CD4-positive, alpha-beta memory T cell (primary cell): ENCODE data around the gene PGAP6. TPM values are rescaled to one million over a fixed set of nuclear protein-coding genes. Genes with fewer than 3 reads are reported as not detected.

ENCODE experiments used
- CTCF ChIA-PET: fragments of 350-600 bp; sonication (Branson Sonifier 250); formaldehyde crosslinking; loops from one replicate; lab custom pipeline; 2021; ENCODE audit warnings: inconsistent platforms; ENCODE audit not compliant: partially characterized antibody; lab: Charles Lee
- POLR2A ChIA-PET: fragments of 350-600 bp; sonication (Branson Sonifier 250); formaldehyde crosslinking; loops from one replicate; lab custom pipeline; 2021; ENCODE audit not compliant: partially characterized antibody; lab: Charles Lee
- DNase-seq, 5 donors: peaks; one replicate each; pipeline versions ENCODE4 v3.0.0 to v3.0.0-alpha.2; 2020 to 2022; ENCODE audit warnings: mixed read lengths in 1 of 5
- H3K27ac ChIP-seq: one replicate; pipeline ENCODE4 v1.7.0; 2013; ENCODE audit warnings: low read depth, low read length
- H3K27me3 ChIP-seq: 2 replicates; pipeline ENCODE4 v1.7.0; 2013; ENCODE audit warnings: mild to moderate bottlenecking, low read length, moderate library complexity; ENCODE audit not compliant: insufficient read depth
- H3K36me3 ChIP-seq: 2 replicates; pipeline ENCODE4 v1.7.0; 2013; ENCODE audit warnings: mild to moderate bottlenecking, low read length, moderate library complexity; ENCODE audit not compliant: insufficient read depth
- H3K4me1 ChIP-seq: 2 replicates; pipeline ENCODE4 v1.7.0; 2013; ENCODE audit warnings: mild to moderate bottlenecking, low read length, moderate library complexity; ENCODE audit not compliant: insufficient read depth
- H3K4me3 ChIP-seq, 2 donors: one replicate each; pipeline ENCODE4 v1.7.0; 2013; ENCODE audit warnings: low read length in 2 of 2, mild to moderate bottlenecking in 1 of 2
- H3K9me3 ChIP-seq, 2 donors: one replicate each; pipeline ENCODE4 v1.7.0; 2013; ENCODE audit warnings: low read length in 2 of 2, control low read depth in 1 of 2; ENCODE audit not compliant: control insufficient read depth in 1 of 2
- H3K27ac Mint-ChIP-seq, 7 donors: one replicate each; pipeline ENCODE4 v1.8.0; 2020 to 2021; ENCODE audit warnings: mixed read lengths in 7 of 7, mild to moderate bottlenecking in 6 of 7, inconsistent platforms in 3 of 7, moderate library complexity in 3 of 7
- H3K27me3 Mint-ChIP-seq, 2 donors: one replicate each; pipeline ENCODE4 v1.8.0; 2020 to 2021; ENCODE audit warnings: mixed read lengths in 2 of 2
- H3K36me3 Mint-ChIP-seq, 2 donors: one replicate each; pipeline ENCODE4 v1.8.0; 2020 to 2021; ENCODE audit warnings: mixed read lengths in 2 of 2, inconsistent platforms in 1 of 2, mild to moderate bottlenecking in 1 of 2
- H3K4me1 Mint-ChIP-seq, 4 donors: one replicate each; pipeline ENCODE4 v1.8.0; 2020 to 2021; ENCODE audit warnings: mixed read lengths in 4 of 4, mild to moderate bottlenecking in 1 of 4
- H3K4me3 Mint-ChIP-seq, 8 donors: one replicate each; pipeline ENCODE4 v1.8.0; 2020 to 2021; ENCODE audit warnings: mixed read lengths in 8 of 8, mild to moderate bottlenecking in 7 of 8, moderate library complexity in 6 of 8, inconsistent platforms in 3 of 8
- H3K9me3 Mint-ChIP-seq, 8 donors: one replicate each; pipeline ENCODE4 v1.8.0; 2020 to 2021; ENCODE audit warnings: mixed read lengths in 8 of 8, mild to moderate bottlenecking in 5 of 8, inconsistent platforms in 3 of 8, moderate library complexity in 1 of 8
- intact Hi-C: fragments of 100-400 bp; cut with micrococcal nuclease; formaldehyde crosslinking; loops from one replicate; pipeline ENCODE4 v1.15.1; 2023
- polyA plus RNA-seq, 2 donors: library from polyadenylated mRNA; unstranded; fragments of 300-500 nt; fragmentation: Illumina TruSeq; gene quantifications; one replicate each; pipeline ENCODE4 v1.2.3, GENCODE V29; 2021
- total RNA-seq, 2 experiments: library from RNA; stranded (reverse); gene quantifications; one replicate each; pipeline ENCODE4 v1.2.3, GENCODE V29; 2021

The PGAP6 gene
- total and polyA plus RNA-seq, 4 experiments from 2014 or later, result 22.7 to 73.5 (median 56.3) TPM

DNA sequence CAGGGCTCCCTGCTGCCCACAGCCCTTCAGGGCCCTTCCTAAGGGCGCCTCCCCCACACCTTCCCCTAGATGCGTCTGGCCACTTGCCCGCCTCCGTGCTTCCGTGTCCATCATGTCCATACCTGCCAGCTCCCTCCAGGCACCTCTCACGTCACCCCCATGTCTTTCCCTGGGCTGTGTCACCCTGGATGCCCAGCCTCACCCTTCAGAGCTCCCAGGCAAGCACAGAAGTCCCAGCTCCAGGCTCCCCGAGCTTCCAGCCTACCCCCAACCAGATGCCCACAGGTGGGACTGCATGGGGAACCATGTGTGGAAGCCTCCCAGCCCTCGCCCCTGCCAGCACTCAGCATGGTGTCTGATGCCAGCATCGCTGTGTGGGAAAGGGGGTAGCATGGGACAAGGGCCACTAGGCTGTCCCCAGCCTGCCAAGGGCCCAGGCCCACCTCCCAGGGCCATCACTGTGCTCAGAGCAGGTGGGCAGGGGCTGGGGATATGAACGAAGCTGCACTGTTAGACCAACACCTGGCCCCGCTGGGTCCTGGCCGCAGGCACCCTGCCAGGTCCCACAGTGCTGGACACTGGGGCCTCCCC lies 27.4 kb downstream of the PGAP6 start:
- peak overlapping the region; percentile 49 for H3K27ac ChIP-seq
- H3K27me3 Mint-ChIP-seq, result no peaks in the 10 kb centered on the region
- H3K4me1 Mint-ChIP-seq, result peaks cover 20 to 54% (median 39%) of the 10 kb centered on the region in 4 donors
- CTCF ChIA-PET, result no interaction called here
- H3K36me3 Mint-ChIP-seq, result peaks cover 0 to 9% of the 10 kb centered on the region in 2 donors
- peaks cover 60% of the 10 kb centered on the region for H3K4me1 ChIP-seq
- peak overlapping the region; percentile 75 to 92 (median 81) for H3K4me3 Mint-ChIP-seq
- intact Hi-C loops, result no loop called here
- POLR2A ChIA-PET, result interaction anchor here (0.9 to 3.1 kb wide), 8 partner anchors 10 to 301 kb away, joined by 3 to 25 read pairs (median 4); partner anchors contain the start of genes FAM234A, LUC7L, MRPL28 and PGAP6
- H3K4me3 ChIP-seq, result peak overlapping the region; percentile 36 to 37
- no peaks in the 10 kb centered on the region for H3K27me3 ChIP-seq
- H3K36me3 ChIP-seq, result no peaks in the 10 kb centered on the region
- no peak for DNase-seq
- H3K9me3 Mint-ChIP-seq, result no peaks in the 10 kb centered on the region
- H3K9me3 ChIP-seq, result no peaks in the 10 kb centered on the region
- H3K27ac Mint-ChIP-seq, result peak overlapping the region; percentile 83 to 97 (median 87)

DNA sequence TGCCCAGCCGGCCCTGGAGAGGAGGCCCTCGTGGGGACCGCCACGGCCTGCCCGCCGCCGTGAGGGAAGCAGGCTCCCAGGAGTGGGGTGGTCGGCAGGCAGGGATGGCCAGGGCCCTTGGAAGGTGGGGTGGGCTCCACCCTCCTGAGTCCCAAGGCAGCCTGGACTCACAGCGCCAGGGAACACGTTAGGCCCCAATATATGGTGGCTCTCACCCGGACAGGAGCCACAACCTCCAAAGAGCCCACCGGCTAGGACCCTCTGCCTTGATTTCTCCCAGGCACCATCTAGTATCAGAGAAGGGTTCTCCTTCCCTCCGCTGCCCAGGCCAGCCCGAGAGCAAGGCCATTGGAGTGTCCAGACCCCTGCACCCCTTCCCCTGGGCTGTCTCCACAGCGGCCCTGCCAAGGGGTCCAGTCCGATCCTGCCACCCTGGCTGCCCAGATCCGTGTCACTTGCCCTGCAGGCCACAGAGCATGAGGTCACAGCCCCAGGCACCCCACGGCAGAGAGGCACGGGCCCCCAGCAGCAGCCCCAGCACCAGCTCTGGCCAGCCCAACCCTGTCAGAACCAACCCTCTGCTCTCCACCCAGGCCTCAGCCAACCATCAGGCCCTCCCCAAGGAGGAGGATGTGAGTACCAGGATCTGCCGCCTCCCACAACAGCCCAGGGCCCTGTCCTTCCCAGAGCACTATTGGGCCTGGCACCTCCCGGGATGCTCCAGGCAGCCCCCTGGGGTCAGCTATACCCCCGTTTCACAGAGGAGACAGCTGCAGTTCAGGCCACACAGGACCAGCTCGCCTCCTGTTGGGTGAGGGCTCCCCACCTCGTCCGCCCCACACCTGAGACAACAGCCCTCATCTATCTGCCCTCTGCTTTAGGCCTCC lies 28.1 kb downstream of the PGAP6 start:
- H3K9me3 Mint-ChIP-seq, result no peaks in the 10 kb centered on the region
- Histone ChIP-seq H3K4me1 (peaks cover 63% of the 10 kb centered on the region), H3K27ac (peak overlapping the region; percentile 49), H3K27me3 (no peaks in the 10 kb centered on the region), H3K9me3 (no peaks in the 10 kb centered on the region), H3K36me3 (no peaks in the 10 kb centered on the region), H3K4me3 (peak overlapping the region in 1 of 2 donors; percentile 41)
- ChIA-PET CTCF (interaction anchor here (0.7 to 2.1 kb wide), 3 partner anchors 8 to 125 kb away, joined by 4 to 9 read pairs (median 4); no protein-coding TSS in a partner anchor), POLR2A (interaction anchor here (0.6 to 3.1 kb wide), 11 partner anchors 11 to 125 kb away, joined by 3 to 25 read pairs (median 4); partner anchors contain the start of genes DECR2, FAM234A, LUC7L and MRPL28)
- peak overlapping the region; percentile 83 to 95 (median 87) for H3K27ac Mint-ChIP-seq
- H3K27me3 Mint-ChIP-seq, result no peaks in the 10 kb centered on the region
- peaks cover 24 to 61% (median 43%) of the 10 kb centered on the region in 4 donors for H3K4me1 Mint-ChIP-seq
- intact Hi-C loops, result loop anchor here (1.0 to 2.0 kb wide), 6 partner anchors 17 to 283 kb away; partner anchors contain the start of genes DECR2, METTL26, MRPL28 and RAB11FIP3
- peak in 2 of 5 donors; percentile 26 to 55 for DNase-seq
- peak overlapping the region; percentile 67 to 92 (median 81) for H3K4me3 Mint-ChIP-seq
- peaks cover 0 to 13% of the 10 kb centered on the region in 2 donors for H3K36me3 Mint-ChIP-seq

DNA sequence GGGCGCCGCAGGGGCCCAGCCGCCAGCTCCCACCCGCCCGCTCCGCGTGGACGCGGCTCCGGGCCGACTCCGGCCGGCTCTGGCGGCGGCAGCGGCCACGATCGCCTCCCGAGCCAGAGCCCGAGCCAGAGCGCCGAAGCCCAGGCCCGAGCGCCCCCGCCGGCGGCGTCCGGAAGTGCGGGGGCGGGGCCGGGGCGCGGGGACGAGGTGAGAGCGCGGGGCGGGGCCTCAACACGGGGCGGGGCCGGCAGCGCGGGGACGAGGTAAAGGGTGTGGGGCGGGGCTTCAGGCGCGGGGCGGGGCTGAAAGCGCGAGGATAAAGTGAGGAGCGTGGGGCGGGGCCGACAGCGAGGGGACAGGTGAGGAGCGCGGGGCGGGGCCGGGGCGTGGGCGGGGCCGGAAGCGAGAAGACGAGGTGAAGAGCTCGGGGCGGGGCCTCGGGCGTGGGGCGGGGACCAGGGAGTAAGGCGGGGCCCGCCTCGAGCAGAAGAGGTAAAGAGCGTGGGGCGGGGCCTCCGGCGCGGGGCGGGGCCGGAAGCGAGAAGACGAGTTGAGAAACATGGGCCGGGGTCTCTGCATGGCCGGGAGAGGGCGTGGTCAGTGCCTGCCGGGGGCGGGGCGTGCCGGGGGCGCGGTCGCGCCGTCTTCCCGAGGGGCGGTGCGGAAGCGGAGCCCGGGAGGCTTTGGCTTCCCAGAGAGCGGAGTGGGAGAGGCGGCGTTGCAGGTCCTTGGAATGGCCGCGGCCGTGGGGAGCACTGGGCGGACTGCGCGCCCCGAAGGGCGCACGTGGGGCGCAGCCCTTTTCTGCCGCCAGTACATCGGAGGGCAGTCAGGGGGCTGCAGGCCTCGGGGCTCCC lies 29.0 kb downstream of the PGAP6 start, which contains the start of gene AXIN1:
AXIN1 (minus strand) TSS at position 177 of the 857 bp plus-strand sequence. CDS start 5,698 bp downstream, outside the sequence.
- H3K36me3 ChIP-seq, result no peaks in the 10 kb centered on the region
- peaks cover 70% of the 10 kb centered on the region for H3K4me1 ChIP-seq
- Mint-ChIP-seq H3K4me1 (peaks cover 25 to 69% (median 51%) of the 10 kb centered on the region in 4 donors), H3K9me3 (no peaks in the 10 kb centered on the region), H3K4me3 (peak within 1 kb of the TSS; percentile 92 to 96 (median 93)), H3K27ac (peak within 1 kb of the TSS; percentile 88 to 97 (median 94)), H3K36me3 (peaks cover 0 to 18% of the 10 kb centered on the region in 2 donors), H3K27me3 (no peaks in the 10 kb centered on the region)
- peak within 1 kb of the TSS; percentile 57 for H3K27ac ChIP-seq
- ChIA-PET CTCF (interaction anchor here (0.7 to 2.1 kb wide), 4 partner anchors 9 to 124 kb away, joined by 3 to 9 read pairs (median 4); partner anchors contain the start of gene FAM234A), POLR2A (interaction anchor here (0.6 to 3.1 kb wide), 9 partner anchors 9 to 124 kb away, joined by 3 to 25 read pairs (median 4); partner anchors contain the start of genes DECR2, FAM234A, LUC7L and MRPL28)
- H3K4me3 ChIP-seq, result peak within 1 kb of the TSS in 1 of 2 donors; percentile 50
- peak; percentile 97 to 100 (median 99) for DNase-seq
- no peaks in the 10 kb centered on the region for H3K27me3 ChIP-seq
- no peaks in the 10 kb centered on the region for H3K9me3 ChIP-seq
- intact Hi-C loops, result loop anchor here (1.0 to 2.0 kb wide), 8 partner anchors 18 to 299 kb away; partner anchors contain the start of genes DECR2, FAM234A, METTL26 and MRPL28

DNA sequence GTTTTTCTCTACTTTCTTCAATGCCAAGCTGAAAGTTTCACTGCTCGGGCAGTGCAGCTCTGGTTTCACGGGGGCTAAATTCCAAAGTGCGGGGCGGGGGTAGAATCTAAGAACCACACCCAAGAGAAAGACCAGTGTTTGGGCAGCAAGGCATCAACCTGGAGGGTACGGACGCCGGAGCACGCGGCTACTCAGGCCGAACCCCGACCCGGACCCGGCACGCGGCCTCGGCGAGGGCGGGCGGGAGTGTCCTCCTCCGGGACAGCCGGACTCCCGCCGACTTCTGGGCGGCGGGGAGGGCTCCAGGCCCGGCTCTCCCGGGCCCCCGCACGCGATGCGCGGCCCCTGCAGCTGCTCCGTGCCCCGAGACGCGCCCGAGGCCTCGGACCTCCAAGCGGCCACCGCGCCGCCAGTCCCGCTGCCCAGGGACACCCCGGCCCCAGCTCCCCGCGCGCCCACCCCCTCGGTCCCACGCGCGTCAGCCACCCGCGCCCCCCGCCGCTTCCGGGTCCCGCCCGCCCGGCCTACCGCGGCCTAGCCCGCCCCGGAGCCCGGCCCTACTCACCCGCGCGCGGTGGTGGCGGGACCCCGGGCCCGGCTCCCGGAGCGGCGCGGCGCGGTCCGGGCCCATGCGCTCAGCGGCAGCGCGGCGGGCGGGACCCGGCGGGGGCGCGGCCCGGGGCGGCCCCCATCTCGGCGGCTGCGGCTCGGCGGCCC lies 29.8 kb downstream of the PGAP6 start:
- Mint-ChIP-seq H3K9me3 (no peaks in the 10 kb centered on the region), H3K4me1 (peaks cover 32 to 77% (median 56%) of the 10 kb centered on the region in 4 donors), H3K4me3 (peak overlapping the region; percentile 92 to 96 (median 93)), H3K36me3 (peaks cover 8 to 27% of the 10 kb centered on the region in 2 donors), H3K27me3 (no peaks in the 10 kb centered on the region), H3K27ac (peak overlapping the region; percentile 88 to 97 (median 94))
- intact Hi-C loops, result loop anchor here (1.0 to 2.0 kb wide), 6 partner anchors 19 to 299 kb away; partner anchors contain the start of genes FAM234A, MRPL28, POLR3K and RAB11FIP3
- peaks cover 78% of the 10 kb centered on the region for H3K4me1 ChIP-seq
- no peaks in the 10 kb centered on the region for H3K36me3 ChIP-seq
- H3K27me3 ChIP-seq, result no peaks in the 10 kb centered on the region
- ChIA-PET POLR2A (interaction anchor here (0.6 to 3.1 kb wide), 9 partner anchors 8 to 123 kb away, joined by 3 to 25 read pairs (median 4); partner anchors contain the start of genes DECR2, FAM234A, LUC7L and PGAP6), CTCF (interaction anchor here (0.8 to 2.1 kb wide), 6 partner anchors 9 to 124 kb away, joined by 3 to 9 read pairs (median 4); partner anchors contain the start of gene FAM234A)
- no peaks in the 10 kb centered on the region for H3K9me3 ChIP-seq
- H3K4me3 ChIP-seq, result peak overlapping the region in 1 of 2 donors; percentile 50
- H3K27ac ChIP-seq, result peak overlapping the region; percentile 57
- no peak for DNase-seq

DNA sequence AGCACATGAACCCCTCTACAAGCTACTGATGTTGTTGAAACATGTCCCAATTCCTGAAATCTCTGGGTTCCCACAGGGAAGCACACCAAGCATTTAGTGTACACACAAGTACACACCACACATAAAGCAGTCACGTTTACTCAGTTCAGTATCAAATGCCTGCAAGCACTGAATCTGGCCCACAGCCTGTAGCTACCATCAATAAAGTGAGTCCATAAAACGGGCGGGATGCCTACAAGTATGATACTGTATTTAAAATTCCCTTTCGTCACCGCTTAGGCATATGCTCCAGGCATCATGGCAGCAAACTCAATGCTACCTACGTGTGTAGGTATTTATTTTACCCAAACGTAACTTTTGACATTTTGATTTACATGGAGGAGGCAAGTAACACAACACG lies 31.6 kb downstream of the PGAP6 start:
- peaks cover 21 to 41% of the 10 kb centered on the region in 2 donors for H3K36me3 Mint-ChIP-seq
- Histone ChIP-seq H3K27ac (no peak overlapping the region), H3K4me1 (peaks cover 80% of the 10 kb centered on the region), H3K9me3 (no peaks in the 10 kb centered on the region), H3K4me3 (no peak overlapping the region), H3K36me3 (no peaks in the 10 kb centered on the region), H3K27me3 (no peaks in the 10 kb centered on the region)
- peak overlapping the region; percentile 25 to 93 (median 50) for H3K4me3 Mint-ChIP-seq
- no peaks in the 10 kb centered on the region for H3K9me3 Mint-ChIP-seq
- H3K4me1 Mint-ChIP-seq, result peaks cover 37 to 82% (median 66%) of the 10 kb centered on the region in 4 donors
- POLR2A ChIA-PET, result interaction anchor here (0.7 to 1.8 kb wide), 2 partner anchors 32 to 1915 kb away, joined by 3 to 4 read pairs; partner anchors contain the start of gene PGAP6
- intact Hi-C loops, result no loop called here
- no peaks in the 10 kb centered on the region for H3K27me3 Mint-ChIP-seq
- DNase-seq, result no peak
- CTCF ChIA-PET, result interaction anchor here (0.7 to 2.1 kb wide), 3 partner anchors 17 to 144 kb away, joined by 3 to 10 read pairs (median 4); partner anchors contain the start of gene FAM234A
- peak overlapping the region in 5 of 7 donors; percentile 48 to 82 (median 68) for H3K27ac Mint-ChIP-seq
